LoVo (cell line): ENCODE data around the gene MPRIP.
"Not testable (repeated sequence)": the region's sequence is repeated elsewhere in the genome, so short reads cannot be mapped to it uniquely, and the experiment has no call there.

ENCODE experiments used
- DNase-seq: peaks from one replicate; pipeline ENCODE4 v3.0.0-alpha.2; 2016; ENCODE audit warnings: low spot score

MPRIP gene

GRCh38 chr17:17127156-17127555 is 84.9 kb downstream of the MPRIP start:
- no peak for DNase-seq

- no peak for DNase-seq
Measured at GRCh38 chr17:17127730-17128291, 85.6 kb downstream of the MPRIP start.

- DNase-seq: no peak
Measured at GRCh38 chr17:17128476-17129075, 86.3 kb downstream of the MPRIP start.

GRCh38 chr17:17129466-17129865 is 87.2 kb downstream of the MPRIP start:
- DNase-seq: no peak

- DNase-seq: no peak
Measured at GRCh38 chr17:17130077-17130844, 88.0 kb downstream of the MPRIP start.

- DNase-seq: no peak
Measured at GRCh38 chr17:17131839-17132238, 89.6 kb downstream of the MPRIP start.

GRCh38 chr17:17132746-17133145 is 90.5 kb downstream of the MPRIP start:
- no peak for DNase-seq

GRCh38 chr17:17134051-17134956 is 92.0 kb downstream of the MPRIP start:
- no peak for DNase-seq

- no peak for DNase-seq
Measured at GRCh38 chr17:17134957-17135333, 92.7 kb downstream of the MPRIP start.

GRCh38 chr17:17136221-17136620 is 94.0 kb downstream of the MPRIP start:
- DNase-seq: not testable (repeated sequence)

GRCh38 chr17:17137731-17138585 is 95.7 kb downstream of the MPRIP start:
- no peak for DNase-seq

GRCh38 chr17:17139972-17140589 is 97.8 kb downstream of the MPRIP start:
- DNase-seq: no peak

- DNase-seq: no peak
Measured at GRCh38 chr17:17140590-17140980, 98.3 kb downstream of the MPRIP start.

- no peak for DNase-seq
Measured at GRCh38 chr17:17141279-17141678, 99.0 kb downstream of the MPRIP start.

GRCh38 chr17:17141860-17142552 is 99.7 kb downstream of the MPRIP start:
- DNase-seq: no peak

GRCh38 chr17:17142556-17142955 is 100.3 kb downstream of the MPRIP start:
- no peak for DNase-seq

- DNase-seq: no peak
Measured at GRCh38 chr17:17143501-17143900, 101.2 kb downstream of the MPRIP start.

- no peak for DNase-seq
Measured at GRCh38 chr17:17144061-17144460, 101.8 kb downstream of the MPRIP start.

- DNase-seq: no peak
Measured at GRCh38 chr17:17144916-17145665, 102.8 kb downstream of the MPRIP start.
